ENCODE results near the gene SMPDL3A.

SMPDL3A gene

DNA sequence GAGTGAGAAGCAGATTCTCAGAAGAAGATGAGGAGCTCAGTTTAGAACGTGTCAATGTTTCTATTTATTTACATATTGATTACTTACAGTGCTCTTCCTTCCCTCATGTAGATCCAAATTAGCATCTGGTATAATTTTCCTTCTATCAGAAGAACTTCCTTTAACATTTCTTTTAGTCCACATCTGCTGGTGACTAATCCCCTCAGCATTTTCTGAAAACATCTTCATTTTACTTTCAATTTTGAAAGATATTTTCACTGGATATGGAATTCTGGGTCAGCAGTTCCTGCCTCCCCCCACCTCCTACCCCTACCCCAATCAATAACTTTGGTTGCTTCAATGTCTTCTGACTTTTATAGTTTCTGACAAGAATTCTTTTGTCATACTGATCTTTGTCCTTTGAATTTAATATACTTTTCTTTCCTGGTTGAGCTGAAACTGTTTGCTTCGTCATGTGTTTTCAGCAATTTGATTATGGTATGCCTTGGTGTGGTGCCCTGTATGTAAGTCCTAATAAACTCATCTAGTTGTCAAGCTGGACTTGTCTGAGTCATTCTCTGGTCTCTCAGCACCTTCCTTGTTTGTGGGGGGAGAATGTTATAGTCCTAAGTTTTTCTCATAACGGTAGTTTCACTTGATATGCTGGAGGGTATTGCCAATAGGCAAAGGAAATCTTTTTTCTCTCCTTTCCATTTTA, 57.0 kb downstream of the SMPDL3A start:
- no peak overlapping the region for H3K4me3 ChIP-seq (ENCODE audit: low read depth, low read length)
- TF ChIP-seq CTCF (conservative IDR thresholded peaks at IDR 0.05; ENCODE audit: low read depth, low read length) = no peak
- peak; percentile 71 for DNase-seq (ENCODE audit: low read depth)

GRCh38 chr6:122853259-122853995, 64.4 kb downstream of the SMPDL3A start:
- H3K4me3 ChIP-seq (ENCODE audit: low read depth, low read length) = no peak overlapping the region
- no peak for TF ChIP-seq CTCF (conservative IDR thresholded peaks at IDR 0.05; ENCODE audit: low read depth, low read length)
- no peak for DNase-seq (ENCODE audit: low read depth)

Measured in choroid plexus epithelial cell (primary cell).